Smooth muscle cell (in vitro differentiated cells): ENCODE measurements around the gene NEUROD1. TPM values are rescaled to one million over a fixed set of nuclear protein-coding genes. Genes with fewer than 3 reads are reported as not detected.

ENCODE experiments used
- DNase-seq: peaks from one replicate; lab custom pipeline; 2025; ENCODE audit not compliant: unreplicated experiment; lab: John Stamatoyannopoulos, UW
- H2AFZ ChIP-seq: fragments of 200-600 bp; sonication (generic); 2 replicates; pipeline ENCODE4 v1.6.0; 2016; ENCODE audit warnings: antibody characterized with exemption, low read depth, mild to moderate bottlenecking
- H3F3A ChIP-seq: fragments of 200-600 bp; sonication (generic); 2 replicates; pipeline ENCODE4 v1.6.0; 2017; ENCODE audit warnings: antibody characterized with exemption, low read depth
- H3K27ac ChIP-seq: fragments of 200-600 bp; sonication (generic); 2 replicates; pipeline ENCODE4 v1.5.1; 2016; ENCODE audit warnings: low read depth, mild to moderate bottlenecking
- H3K27me3 ChIP-seq: fragments of 200-600 bp; sonication (generic); 2 replicates; pipeline ENCODE4 v1.6.1; 2016; ENCODE audit warnings: low read depth, mild to moderate bottlenecking
- H3K36me3 ChIP-seq: fragments of 200-600 bp; sonication (generic); 2 replicates; pipeline ENCODE4 v1.5.1; 2016; ENCODE audit warnings: low read depth
- H3K4me1 ChIP-seq: fragments of 200-600 bp; sonication (generic); 2 replicates; pipeline ENCODE4 v1.5.1; 2016; ENCODE audit warnings: low read depth
- H3K4me2 ChIP-seq: fragments of 200-600 bp; sonication (generic); 2 replicates; pipeline ENCODE4 v1.6.0; 2016; ENCODE audit warnings: mild to moderate bottlenecking
- H3K4me3 ChIP-seq: fragments of 200-600 bp; sonication (generic); 2 replicates; pipeline ENCODE4 v1.5.1; 2016; ENCODE audit warnings: mild to moderate bottlenecking
- H3K79me2 ChIP-seq: fragments of 200-600 bp; sonication (generic); 2 replicates; pipeline ENCODE4 v1.6.0; 2016; ENCODE audit warnings: low read depth, mild to moderate bottlenecking
- H3K9ac ChIP-seq: fragments of 200-600 bp; sonication (generic); 2 replicates; pipeline ENCODE4 v1.6.0; 2016; ENCODE audit warnings: low read depth
- H3K9me3 ChIP-seq: fragments of 200-600 bp; sonication (generic); replicated peaks from 2 replicates; pipeline ENCODE4 v1.5.1; 2016; ENCODE audit warnings: low read depth
- H4K20me1 ChIP-seq: fragments of 200-600 bp; sonication (generic); 2 replicates; pipeline ENCODE4 v1.6.0; 2016; ENCODE audit warnings: low read depth
- CTCF ChIP-seq: fragments of 200-600 bp; sonication (generic); IDR thresholded peaks from 2 replicates; pipeline ENCODE4 v1.5.1; 2017; ENCODE audit warnings: borderline replicate concordance, mild to moderate bottlenecking, antibody characterized with exemption; ENCODE audit not compliant: insufficient read depth, poor library complexity, severe bottlenecking
- WGBS: methylation state at CpG from one replicate; pipeline ENCODE4 v1.1.7; 2016; ENCODE audit warnings: low lambda C conversion rate; 5-methylcytosine and 5-hydroxymethylcytosine counted together
- polyA plus RNA-seq: library from polyadenylated mRNA; unstranded; fragments of >200 nt; fragmentation: Nextera tagmentation; extraction: Ambion mirVana; gene quantifications from 2 replicates; pipeline ENCODE4 v1.2.1, GENCODE V29; 2016
- total RNA-seq: library from RNA; depleted of rRNA; stranded (reverse); fragments of >200 nt; gene quantifications from 2 replicates; pipeline ENCODE4 v1.2.3, GENCODE V29; 2014

NEUROD1 gene
- total and polyA plus RNA-seq, 2 experiments from 2014 or later: not detected

GRCh38 chr2:181656450-181657291, 23.6 kb downstream of the NEUROD1 start, which contains the start of gene CERKL:
CERKL (minus strand) TSS chr2:181657105; CDS start chr2:181657006, 99 bp downstream.
- TF ChIP-seq CTCF: no peak
- Histone ChIP-seq H3K27me3 (peaks cover 94% of the 10 kb centered on the region), H3K9me3 (no peaks in the 10 kb centered on the region), H4K20me1 (no peaks in the 10 kb centered on the region), H3K27ac (no peak within 1 kb of the TSS), H3K4me3 (peak within 1 kb of the TSS; percentile 65), H3K4me2 (peak within 1 kb of the TSS; percentile 96), H3K79me2 (no peaks in the 10 kb centered on the region), H3K36me3 (no peaks in the 10 kb centered on the region), H3K4me1 (no peaks in the 10 kb centered on the region), H3F3A (no peaks in the 10 kb centered on the region), H2AFZ (peak within 1 kb of the TSS; percentile 86), H3K9ac (no peak within 1 kb of the TSS)
- DNase-seq: no peak
- WGBS: 1% methylated on average over 42 of the region's 70 CpGs

GRCh38 chr2:181655519-181655918, 24.8 kb downstream of the NEUROD1 start:
- H3F3A ChIP-seq: no peaks in the 10 kb centered on the region
- H3K4me3 ChIP-seq: peak overlapping the region; percentile 65
- no peaks in the 10 kb centered on the region for H3K36me3 ChIP-seq
- no peaks in the 10 kb centered on the region for H3K9me3 ChIP-seq
- no peak for TF ChIP-seq CTCF
- H3K4me2 ChIP-seq: peak overlapping the region; percentile 96
- H3K27me3 ChIP-seq: peaks cover 99% of the 10 kb centered on the region
- H4K20me1 ChIP-seq: no peaks in the 10 kb centered on the region
- no peak overlapping the region for H2AFZ ChIP-seq
- no peaks in the 10 kb centered on the region for H3K79me2 ChIP-seq
- no peak overlapping the region for H3K9ac ChIP-seq
- WGBS: 50% methylated on average over 7 of the region's 7 CpGs
- no peak overlapping the region for H3K27ac ChIP-seq
- DNase-seq: no peak
- H3K4me1 ChIP-seq: no peaks in the 10 kb centered on the region

GRCh38 chr2:181649436-181649979, 30.8 kb downstream of the NEUROD1 start:
- no peaks in the 10 kb centered on the region for H4K20me1 ChIP-seq
- no peak for TF ChIP-seq CTCF
- no peaks in the 10 kb centered on the region for H3K4me1 ChIP-seq
- no peak overlapping the region for H3K4me2 ChIP-seq
- H3K27me3 ChIP-seq: peaks cover 62% of the 10 kb centered on the region
- no peak overlapping the region for H3K9ac ChIP-seq
- no peaks in the 10 kb centered on the region for H3K36me3 ChIP-seq
- no peak overlapping the region for H3K4me3 ChIP-seq
- H3K9me3 ChIP-seq: no peaks in the 10 kb centered on the region
- H3F3A ChIP-seq: no peaks in the 10 kb centered on the region
- DNase-seq: no peak
- 88% methylated on average over 4 of the region's 4 CpGs for WGBS
- no peak overlapping the region for H2AFZ ChIP-seq
- no peak overlapping the region for H3K27ac ChIP-seq
- H3K79me2 ChIP-seq: no peaks in the 10 kb centered on the region
